Tibial nerve (tissue), 4 donors: ENCODE results near the gene PHYKPL. TPM values are rescaled to one million over a fixed set of nuclear protein-coding genes. Genes with fewer than 3 reads are reported as not detected.

ENCODE experiments used
- DNase-seq, 2 donors: peaks; one replicate each; pipeline ENCODE4 v3.0.0-alpha.2; 2019; ENCODE audit warnings: low spot score in 2 of 2
- H3K27ac ChIP-seq, 4 donors: fragments of 200-600 bp; sonication (generic) in 3 of 4; one replicate each; pipeline ENCODE4 v1.5.1; 2017 to 2019; ENCODE audit warnings: mild to moderate bottlenecking in 1 of 4
- H3K27me3 ChIP-seq, 2 donors: fragments of 200-600 bp; sonication (generic) in 1 of 2; one replicate each; pipeline versions ENCODE4 v1.5.1 to v1.6.0; 2017 to 2019
- H3K36me3 ChIP-seq, 3 donors: fragments of 200-600 bp; sonication (generic); one replicate each; pipeline ENCODE4 v1.5.1; 2018 to 2019
- H3K4me1 ChIP-seq, 4 donors: fragments of 200-600 bp; sonication (generic) in 3 of 4; one replicate each; pipeline ENCODE4 v1.5.1; 2017 to 2019
- H3K4me3 ChIP-seq, 4 donors: fragments of 200-600 bp; sonication (generic) in 3 of 4; one replicate each; pipeline ENCODE4 v1.5.1; 2017 to 2019; ENCODE audit warnings: mild to moderate bottlenecking in 1 of 4, moderate library complexity in 1 of 4
- H3K9me3 ChIP-seq, 4 donors: fragments of 200-600 bp; sonication (generic) in 3 of 4; one replicate each; pipeline ENCODE4 v1.5.1; 2017 to 2019
- EP300 ChIP-seq, 2 donors: sonication (generic); formaldehyde crosslinking; IDR thresholded peaks; one replicate each; pipeline ENCODE4 v1.6.1; 2017; ENCODE audit warnings: antibody characterized with exemption in 2 of 2, mild to moderate bottlenecking in 1 of 2
- POLR2A ChIP-seq, 2 donors: fragments of 450-650 bp; IDR thresholded peaks; one replicate each; pipeline ENCODE4 v1.6.1; 2017; ENCODE audit warnings: antibody characterized with exemption in 2 of 2, mild to moderate bottlenecking in 2 of 2, moderate library complexity in 2 of 2
- WGBS, 2 donors: methylation state at CpG; one replicate each; pipeline ENCODE4 v1.1.5; 2018; 5-methylcytosine and 5-hydroxymethylcytosine counted together
- total RNA-seq, 4 donors: library from RNA; depleted of rRNA; stranded (reverse); fragments of >200 nt; gene quantifications; one replicate each; pipeline ENCODE4 v1.1.0, GENCODE V29; 2016
- TF ChIP-seq, protein P1 (sequence below), 5 experiments: fragments of 200-600 bp in 3 of 5; fragments of 450-650 bp in 2 of 5; sonication (generic) in 3 of 5; IDR thresholded peaks; one replicate each; pipeline ENCODE4 v1.5.1; 2016 to 2019; ENCODE audit warnings: antibody characterized with exemption in 5 of 5, mild to moderate bottlenecking in 3 of 5, moderate library complexity in 2 of 5

PHYKPL gene
- total RNA-seq, 4 donors from 2014 or later: 77.2 to 121 (median 97.1) TPM

- Histone ChIP-seq H3K4me1 (peaks cover 0 to 14% (median 0%) of the 10 kb centered on the region in 4 donors), H3K36me3 (peaks cover 0 to 99% (median 35%) of the 10 kb centered on the region in 3 donors), H3K27ac (no peak overlapping the region), H3K4me3 (no peak overlapping the region), H3K9me3 (no peaks in the 10 kb centered on the region), H3K27me3 (no peaks in the 10 kb centered on the region)
- WGBS, 2 donors: 78 to 84% methylated on average over 4 of the region's 4 CpGs
- DNase-seq: no peak
- TF ChIP-seq EP300 (IDR thresholded peaks at IDR 0.05): no peak
- TF ChIP-seq, protein P1, sequence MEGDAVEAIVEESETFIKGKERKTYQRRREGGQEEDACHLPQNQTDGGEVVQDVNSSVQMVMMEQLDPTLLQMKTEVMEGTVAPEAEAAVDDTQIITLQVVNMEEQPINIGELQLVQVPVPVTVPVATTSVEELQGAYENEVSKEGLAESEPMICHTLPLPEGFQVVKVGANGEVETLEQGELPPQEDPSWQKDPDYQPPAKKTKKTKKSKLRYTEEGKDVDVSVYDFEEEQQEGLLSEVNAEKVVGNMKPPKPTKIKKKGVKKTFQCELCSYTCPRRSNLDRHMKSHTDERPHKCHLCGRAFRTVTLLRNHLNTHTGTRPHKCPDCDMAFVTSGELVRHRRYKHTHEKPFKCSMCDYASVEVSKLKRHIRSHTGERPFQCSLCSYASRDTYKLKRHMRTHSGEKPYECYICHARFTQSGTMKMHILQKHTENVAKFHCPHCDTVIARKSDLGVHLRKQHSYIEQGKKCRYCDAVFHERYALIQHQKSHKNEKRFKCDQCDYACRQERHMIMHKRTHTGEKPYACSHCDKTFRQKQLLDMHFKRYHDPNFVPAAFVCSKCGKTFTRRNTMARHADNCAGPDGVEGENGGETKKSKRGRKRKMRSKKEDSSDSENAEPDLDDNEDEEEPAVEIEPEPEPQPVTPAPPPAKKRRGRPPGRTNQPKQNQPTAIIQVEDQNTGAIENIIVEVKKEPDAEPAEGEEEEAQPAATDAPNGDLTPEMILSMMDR (IDR thresholded peaks at IDR 0.05): no peak
- no peak for TF ChIP-seq POLR2A (IDR thresholded peaks at IDR 0.05)
Observed at GRCh38 chr5:178213003-178213461, 19.6 kb downstream of the PHYKPL start.

DNA sequence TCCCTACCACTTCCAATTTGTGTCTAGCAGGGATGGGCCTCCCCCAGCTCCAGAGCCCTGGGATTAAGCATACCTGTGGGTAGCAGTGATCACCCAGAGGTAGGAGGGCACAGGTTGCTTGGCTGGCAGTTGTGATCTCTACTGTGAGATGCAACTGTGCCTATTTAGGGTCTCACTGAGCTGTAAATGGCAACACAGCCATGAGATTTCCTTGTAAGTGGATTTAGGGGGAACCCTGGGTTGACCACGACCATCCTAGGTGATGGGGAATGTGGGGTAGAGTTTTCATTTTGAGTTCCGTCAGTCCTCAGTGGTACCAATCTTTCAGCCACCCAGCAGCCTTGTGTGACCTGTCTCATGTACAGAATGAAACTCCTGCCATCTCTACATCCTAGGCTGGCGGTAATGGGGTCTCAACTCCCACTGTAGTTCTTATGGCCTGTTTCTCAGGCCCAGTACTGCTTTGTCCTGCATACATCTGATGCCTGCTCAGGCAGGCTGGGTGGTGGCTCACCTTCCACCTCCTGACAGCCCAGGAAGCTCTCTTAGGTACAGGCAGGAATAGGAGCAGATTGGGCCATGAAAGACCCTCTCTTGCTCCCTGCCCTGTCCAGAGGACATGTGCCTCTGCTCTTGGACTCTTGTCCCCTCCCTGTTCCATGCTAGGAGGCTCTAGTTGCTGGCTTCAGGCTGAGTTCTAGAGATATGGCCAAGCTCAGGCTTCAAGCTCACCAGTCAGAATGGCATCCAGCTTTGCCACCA, 20.2 kb downstream of the PHYKPL start:
- peaks cover 0 to 20% (median under 1%) of the 10 kb centered on the region in 4 donors for H3K4me1 ChIP-seq
- H3K36me3 ChIP-seq: peaks cover 0 to 100% (median 39%) of the 10 kb centered on the region in 3 donors
- TF ChIP-seq EP300 (IDR thresholded peaks at IDR 0.05): no peak
- no peak for TF ChIP-seq POLR2A (IDR thresholded peaks at IDR 0.05)
- TF ChIP-seq, protein P1 (IDR thresholded peaks at IDR 0.05): no peak
- no peak overlapping the region for H3K4me3 ChIP-seq
- no peaks in the 10 kb centered on the region for H3K27me3 ChIP-seq
- DNase-seq: no peak
- no peak overlapping the region for H3K27ac ChIP-seq
- no peaks in the 10 kb centered on the region for H3K9me3 ChIP-seq
- WGBS, 2 donors: 89 to 91% methylated on average over 3 of the region's 3 CpGs

DNA sequence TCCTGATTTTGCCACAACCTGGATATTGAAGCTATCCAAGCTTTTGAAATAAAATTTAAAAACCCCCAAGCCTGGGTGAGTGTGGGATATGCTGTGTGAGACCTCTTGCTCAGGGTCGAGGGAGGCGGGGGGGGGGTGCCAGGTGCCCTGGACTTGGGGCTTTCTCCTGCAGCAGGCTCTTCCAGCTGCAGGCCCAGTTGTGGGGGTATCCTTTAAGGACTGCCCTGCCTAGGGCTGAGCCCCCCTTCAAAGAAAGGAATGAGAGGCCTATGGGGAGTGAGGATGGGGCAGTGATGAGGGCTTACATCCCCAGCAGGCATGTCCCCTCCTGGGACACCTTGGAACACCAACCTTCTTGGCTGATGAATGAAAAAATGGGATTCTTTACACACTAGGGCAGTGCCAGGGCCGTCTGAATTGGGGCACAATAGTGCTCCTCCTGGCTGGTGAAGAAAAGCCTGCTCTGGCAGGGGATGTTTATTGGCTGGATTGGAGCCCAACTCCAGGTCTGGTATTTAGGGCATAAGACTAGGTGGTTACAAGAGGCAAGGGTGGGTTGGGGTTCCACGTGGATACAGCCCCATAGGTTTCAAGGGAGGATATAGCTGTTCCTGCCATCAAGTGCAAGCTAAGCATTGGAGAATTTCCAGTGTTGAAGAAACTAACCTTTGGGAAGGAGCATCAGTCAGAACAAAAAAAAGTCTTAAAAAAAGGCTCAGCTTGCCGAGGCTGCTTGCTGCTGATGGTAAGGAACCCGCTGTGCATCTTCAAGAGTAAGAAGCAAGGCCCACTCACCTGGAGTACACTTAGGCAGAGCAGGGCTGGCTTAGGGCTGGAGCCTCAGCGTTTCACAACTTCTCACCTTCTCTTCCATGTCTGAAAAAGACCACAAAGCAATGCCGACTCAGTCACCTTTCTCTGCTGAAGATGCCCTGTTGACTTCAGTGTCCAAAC, 21.2 kb downstream of the PHYKPL start:
- Histone ChIP-seq H3K9me3 (no peaks in the 10 kb centered on the region), H3K4me1 (peaks cover 0 to 31% (median 11%) of the 10 kb centered on the region in 4 donors), H3K36me3 (peaks cover 0 to 98% (median 46%) of the 10 kb centered on the region in 3 donors), H3K27ac (no peak overlapping the region), H3K4me3 (no peak overlapping the region), H3K27me3 (no peaks in the 10 kb centered on the region)
- no peak for DNase-seq
- 68 to 75% methylated on average over 8 of the region's 8 CpGs for WGBS, 2 donors
- TF ChIP-seq POLR2A (IDR thresholded peaks at IDR 0.05): no peak
- TF ChIP-seq, protein P1 (IDR thresholded peaks at IDR 0.05): no peak
- no peak for TF ChIP-seq EP300 (IDR thresholded peaks at IDR 0.05)

DNA sequence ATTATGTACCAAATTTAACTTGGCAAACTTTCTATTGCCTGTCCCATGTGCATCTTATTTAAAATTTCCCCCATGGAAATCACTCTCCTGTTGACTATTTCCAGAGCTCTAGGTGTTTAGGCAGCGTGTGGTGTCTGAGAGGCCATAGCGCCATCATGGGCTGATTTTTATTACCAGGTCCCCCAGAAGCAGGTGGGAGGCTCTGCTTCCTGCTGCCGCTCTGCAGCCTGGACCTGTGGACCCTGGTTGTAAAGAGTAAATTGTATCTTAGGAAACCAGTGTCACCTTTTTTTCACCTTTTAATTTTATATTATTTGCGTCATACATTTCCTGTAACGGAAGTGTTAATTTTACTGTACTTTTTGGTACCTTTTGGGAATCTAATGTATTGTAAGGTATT, 21.9 kb downstream of the PHYKPL start:
- 87 to 91% methylated on average over 5 of the region's 5 CpGs for WGBS, 2 donors
- no peak for DNase-seq
- Histone ChIP-seq H3K27me3 (no peaks in the 10 kb centered on the region), H3K9me3 (no peaks in the 10 kb centered on the region), H3K27ac (no peak overlapping the region), H3K4me1 (peaks cover 0 to 38% (median 18%) of the 10 kb centered on the region in 4 donors), H3K36me3 (peaks cover 0 to 91% (median 43%) of the 10 kb centered on the region in 3 donors), H3K4me3 (no peak overlapping the region)
- no peak for TF ChIP-seq EP300 (IDR thresholded peaks at IDR 0.05)

DNA sequence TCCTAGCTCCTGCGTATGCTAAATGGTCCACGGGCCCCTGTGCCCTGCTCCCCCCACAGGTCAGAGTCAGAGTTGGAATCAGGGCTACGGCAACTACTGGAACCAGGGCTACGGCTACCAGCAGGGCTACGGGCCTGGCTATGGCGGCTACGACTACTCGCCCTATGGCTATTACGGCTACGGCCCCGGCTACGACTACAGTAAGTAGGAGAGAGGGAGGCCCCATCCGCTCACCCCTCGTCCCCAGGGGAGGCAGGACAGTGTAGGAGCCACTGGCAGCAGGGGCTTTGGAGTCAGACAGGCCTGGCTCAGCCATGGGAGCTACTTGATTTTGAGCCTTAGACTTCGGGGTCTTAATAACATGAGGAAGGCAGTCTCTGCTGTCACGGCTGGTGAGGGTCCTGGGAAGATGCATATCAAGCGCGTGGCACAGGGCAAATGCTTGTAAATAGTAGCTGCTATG, 22.5 kb downstream of the PHYKPL start:
- Histone ChIP-seq H3K27ac (no peak overlapping the region), H3K4me1 (peaks cover 0 to 41% (median 20%) of the 10 kb centered on the region in 4 donors), H3K27me3 (no peaks in the 10 kb centered on the region), H3K36me3 (peaks cover 0 to 85% (median 43%) of the 10 kb centered on the region in 3 donors), H3K9me3 (no peaks in the 10 kb centered on the region), H3K4me3 (no peak overlapping the region)
- no peak for DNase-seq
- TF ChIP-seq EP300 (IDR thresholded peaks at IDR 0.05) (no peak), POLR2A (IDR thresholded peaks at IDR 0.05) (no peak)
- TF ChIP-seq, protein P1 (IDR thresholded peaks at IDR 0.05): no peak
- WGBS, 2 donors: 86 to 87% methylated on average over 18 of the region's 18 CpGs
